RPMI7951 (cell line): ENCODE data around the gene STRIP1. TPM values are rescaled to one million over a fixed set of nuclear protein-coding genes. Genes with fewer than 3 reads are reported as not detected.
"Not testable (repeated sequence)": the region's sequence is repeated elsewhere in the genome, so short reads cannot be mapped to it uniquely, and the experiment has no call there.

ENCODE experiments used
- DNase-seq: peaks from one replicate; pipeline ENCODE4 v3.0.0-alpha.2; 2012; ENCODE audit warnings: low read depth
- total RNA-seq: library from RNA; depleted of rRNA; stranded (reverse); fragments of >200 nt; shearing (Covaris generic); gene quantifications from 2 replicates; pipeline ENCODE4 v1.2.3, GENCODE V29; 2014

The STRIP1 gene
- total RNA-seq, 1 experiment from 2014 or later = 25.7 TPM

GRCh38 chr1:110068646-110069403, 34.4 kb downstream of the STRIP1 start:
- DNase-seq = no peak

GRCh38 chr1:110069404-110070281, 35.2 kb downstream of the STRIP1 start:
- DNase-seq = no peak

GRCh38 chr1:110070282-110070669, 35.9 kb downstream of the STRIP1 start:
- no peak for DNase-seq

GRCh38 chr1:110070671-110071242, 36.3 kb downstream of the STRIP1 start, which contains the start of gene ALX3:
Gene ALX3 (minus strand): TSS chr1:110070672. CDS start chr1:110070612, 60 bp downstream.
- no peak for DNase-seq

GRCh38 chr1:110074166-110074565, 39.7 kb downstream of the STRIP1 start:
- DNase-seq = no peak

- DNase-seq = no peak
Observed at GRCh38 chr1:110076789-110077500, 42.5 kb downstream of the STRIP1 start.

GRCh38 chr1:110079995-110080394, 45.6 kb downstream of the STRIP1 start:
- DNase-seq = not testable (repeated sequence)

GRCh38 chr1:110081061-110081460, 46.6 kb downstream of the STRIP1 start:
- no peak for DNase-seq

GRCh38 chr1:110082477-110082876, 48.1 kb downstream of the STRIP1 start:
- DNase-seq = no peak

GRCh38 chr1:110083061-110083865, 48.8 kb downstream of the STRIP1 start:
- no peak for DNase-seq

- no peak for DNase-seq
Observed at GRCh38 chr1:110083866-110084226, 49.4 kb downstream of the STRIP1 start.

- no peak for DNase-seq
Observed at GRCh38 chr1:110084227-110085078, 50.0 kb downstream of the STRIP1 start.

GRCh38 chr1:110085671-110086070, 51.2 kb downstream of the STRIP1 start:
- DNase-seq = no peak

- DNase-seq = peak; percentile 60
Observed at GRCh38 chr1:110086961-110087360, 52.5 kb downstream of the STRIP1 start.

- peak; percentile 67 for DNase-seq
Observed at GRCh38 chr1:110087812-110088738, 53.7 kb downstream of the STRIP1 start.

GRCh38 chr1:110088739-110089316, 54.4 kb downstream of the STRIP1 start:
- no peak for DNase-seq

- peak; percentile 90 for DNase-seq
Observed at GRCh38 chr1:110089561-110090275, 55.3 kb downstream of the STRIP1 start.

- no peak for DNase-seq
Observed at GRCh38 chr1:110091381-110091780, 57.0 kb downstream of the STRIP1 start.
